ENCODE data around the gene MINK1. TPM values are rescaled to one million over a fixed set of nuclear protein-coding genes. Genes with fewer than 3 reads are reported as not detected.

The MINK1 gene
- total RNA-seq: 88.2 and 91.5 TPM in 2 replicates

GRCh38 chr17:4833178-4833940 lies at the start of gene MINK1:
Gene MINK1 (plus strand): TSS chr17:4833340. CDS start chr17:4833584, 244 bp downstream.
- intact Hi-C loops (cut with micrococcal nuclease): loop anchor here (1.0 to 2.0 kb wide), 2 partner anchors 27 to 43 kb away; partner anchors contain the start of gene PLD2

DNA sequence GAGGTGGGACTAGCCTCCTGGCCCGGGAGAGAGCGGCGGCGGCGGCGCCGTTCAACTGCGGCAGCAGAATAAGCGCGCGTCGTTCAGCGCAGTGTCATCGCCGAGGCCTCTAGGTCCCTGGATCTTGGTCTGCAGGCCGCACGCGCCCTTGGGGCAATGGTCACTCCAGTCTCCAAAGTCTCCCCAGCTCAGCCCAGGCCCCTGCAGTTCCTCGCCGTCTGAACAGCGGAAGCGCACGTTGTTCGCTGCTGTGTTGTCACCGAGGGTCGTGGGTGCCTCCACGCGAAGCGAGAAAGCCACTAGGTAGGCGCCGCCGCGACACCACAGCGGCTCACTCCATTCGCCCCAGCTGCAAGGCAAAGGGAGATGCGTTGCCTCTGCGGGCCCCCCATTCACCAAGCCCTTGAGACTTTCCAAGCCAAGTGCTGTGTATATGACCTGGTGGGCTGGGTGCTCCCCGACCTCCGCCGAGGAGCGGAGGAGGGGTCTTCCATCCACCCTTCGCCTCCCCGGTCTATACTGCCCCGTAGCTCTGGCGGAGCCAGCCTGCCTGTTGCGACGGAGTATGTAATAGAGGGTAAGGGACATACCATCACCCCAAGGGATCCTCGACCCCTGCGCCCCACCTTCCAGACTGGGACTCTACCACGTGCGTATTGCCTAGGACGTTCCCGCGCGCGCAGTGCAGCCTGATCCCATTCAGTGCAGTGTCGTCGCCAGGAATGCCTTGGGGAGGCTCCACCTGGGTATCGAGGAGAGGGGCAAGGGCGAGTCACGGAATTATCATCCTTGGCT lies 47.6 kb upstream of the MINK1 start:
- intact Hi-C loops (cut with micrococcal nuclease): loop anchor here (2.0 to 10.0 kb wide), 2 partner anchors 103 to 141 kb away; partner anchors contain the start of gene ALOX15

- intact Hi-C loops (cut with micrococcal nuclease): loop anchor here (2.0 to 10.0 kb wide), 2 partner anchors 103 to 141 kb away; partner anchors contain the start of gene ALOX15
Measured at GRCh38 chr17:4786106-4786511, 47.0 kb upstream of the MINK1 start, which contains the start of gene VMO1. Gene VMO1 (minus strand): TSS chr17:4786364. CDS start chr17:4786352, 12 bp downstream.

- intact Hi-C loops (cut with micrococcal nuclease): loop anchor here (2.0 to 10.0 kb wide), 2 partner anchors 102 to 142 kb away; partner anchors contain the start of gene ALOX15
Measured at GRCh38 chr17:4786516-4786915, 46.6 kb upstream of the MINK1 start.

DNA sequence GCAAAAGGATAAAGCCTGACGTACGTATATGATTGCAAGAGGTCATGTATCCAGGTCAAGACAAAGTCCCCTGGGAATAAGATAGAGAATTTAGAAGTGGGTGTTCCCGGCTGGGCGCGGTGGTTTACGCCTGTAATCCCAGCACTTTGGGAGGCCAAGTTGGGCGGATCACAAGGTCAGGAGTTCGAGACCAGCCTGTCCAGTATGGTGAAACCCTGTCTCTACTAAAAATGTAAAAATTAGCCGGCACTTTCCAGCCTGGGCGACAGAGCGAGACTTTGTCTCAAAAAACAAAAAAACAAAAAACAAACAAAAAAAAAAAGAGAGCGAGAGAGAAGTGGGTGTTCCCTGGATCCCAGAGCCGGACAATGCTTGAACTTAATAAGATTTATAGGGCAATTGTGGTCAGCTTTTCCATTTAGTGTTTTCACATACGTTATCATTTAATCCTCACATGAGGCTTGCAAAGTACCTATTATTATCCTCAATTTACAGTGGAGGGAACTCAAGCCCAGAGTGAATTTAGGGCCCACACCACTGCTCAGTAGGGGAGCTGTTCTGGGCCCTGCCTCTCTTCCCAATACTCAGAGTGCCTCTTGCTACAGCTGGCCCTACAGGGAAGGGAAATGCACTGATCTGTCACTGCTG lies 44.9 kb upstream of the MINK1 start:
- intact Hi-C loops (cut with micrococcal nuclease): loop anchor here (10.0 kb wide), 1 partner anchor 143 kb away; the partner anchor contains the start of gene ALOX15

- intact Hi-C loops (cut with micrococcal nuclease): loop anchor here (10.0 kb wide), 1 partner anchor 144 kb away; the partner anchor contains the start of gene ALOX15
Measured at GRCh38 chr17:4788807-4789700, 44.1 kb upstream of the MINK1 start, which contains the start of gene GLTPD2. Gene GLTPD2 (plus strand): TSS chr17:4788964. CDS start chr17:4789012, 48 bp downstream.

- intact Hi-C loops (cut with micrococcal nuclease): loop anchor here (10.0 kb wide), 1 partner anchor 145 kb away; the partner anchor contains the start of gene ALOX15
Measured at GRCh38 chr17:4789701-4789950, 43.5 kb upstream of the MINK1 start.

- intact Hi-C loops (cut with micrococcal nuclease): loop anchor here (1.0 to 10.0 kb wide), 5 partner anchors 43 to 233 kb away; partner anchors contain the start of genes ALOX15, ARRB2, MED11 and MINK1
Measured at GRCh38 chr17:4789951-4790704, 43.0 kb upstream of the MINK1 start.

DNA sequence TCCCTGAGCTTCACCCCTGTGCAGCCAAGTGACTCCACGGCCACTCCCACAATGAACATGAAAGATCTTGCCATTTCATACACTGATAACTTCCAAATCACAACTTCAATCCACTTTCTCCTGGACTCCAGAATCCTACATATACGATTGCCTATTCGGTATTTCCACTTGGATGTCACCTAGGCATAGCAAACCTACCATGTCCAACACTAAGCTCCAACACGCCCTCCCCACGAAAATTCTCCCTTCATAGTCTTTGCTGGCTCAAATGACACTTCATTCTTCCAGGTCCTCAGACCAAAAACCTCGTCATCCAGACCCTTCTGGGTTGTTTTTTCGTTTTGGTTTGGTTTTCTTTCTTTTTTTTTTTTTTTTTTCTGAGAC lies 42.4 kb upstream of the MINK1 start:
- intact Hi-C loops (cut with micrococcal nuclease): loop anchor here (1.0 to 5.0 kb wide), 4 partner anchors 43 to 233 kb away; partner anchors contain the start of genes ARRB2, MED11, MINK1 and MYBBP1A

DNA sequence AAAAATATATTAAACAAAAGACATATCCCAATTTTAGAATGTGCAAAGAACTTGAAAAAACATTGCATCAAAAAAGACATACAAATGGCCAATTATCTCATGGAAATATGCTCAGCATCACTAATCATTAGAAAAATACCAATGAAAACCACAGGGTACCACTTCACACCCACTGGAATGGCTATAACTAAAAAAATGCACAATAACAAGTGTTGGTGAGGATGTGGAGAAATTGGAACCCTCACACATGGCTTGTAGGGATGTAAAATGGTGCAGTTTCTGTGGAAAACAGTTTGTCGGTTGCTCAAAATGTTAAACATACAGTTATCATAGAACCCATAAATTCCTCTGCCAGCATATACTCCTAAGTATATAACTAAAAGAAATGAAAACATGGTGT lies 38.0 kb upstream of the MINK1 start:
- intact Hi-C loops (cut with micrococcal nuclease): loop anchor here (5.0 kb wide), 1 partner anchor 147 kb away; the partner anchor contains the start of genes RNF167 and SLC25A11

- intact Hi-C loops (cut with micrococcal nuclease): loop anchor here (1.0 to 5.0 kb wide), 2 partner anchors 11 to 146 kb away; partner anchors contain the start of genes PLD2, RNF167 and SLC25A11
Measured at GRCh38 chr17:4796552-4796920, 36.6 kb upstream of the MINK1 start.

- intact Hi-C loops (cut with micrococcal nuclease): no loop called here
Measured at GRCh38 chr17:4800462-4801196, 32.5 kb upstream of the MINK1 start.

- intact Hi-C loops (cut with micrococcal nuclease): no loop called here
Measured at GRCh38 chr17:4802228-4802627, 30.9 kb upstream of the MINK1 start, which contains the start of gene C17orf114. Gene C17orf114 (minus strand): TSS chr17:4802328.

- intact Hi-C loops (cut with micrococcal nuclease): loop anchor here (2.0 kb wide), 1 partner anchor 26 kb away; the partner anchor contains the start of gene MINK1
Measured at GRCh38 chr17:4806456-4806776, 26.7 kb upstream of the MINK1 start.

GRCh38 chr17:4806777-4807604 lies 26.1 kb upstream of the MINK1 start, which contains the start of gene PLD2:
Gene PLD2 (plus strand): TSS chr17:4807152. CDS start chr17:4807773, 621 bp downstream.
- intact Hi-C loops (cut with micrococcal nuclease): loop anchor here (1.0 to 2.0 kb wide), 3 partner anchors 11 to 97 kb away; partner anchors contain the start of genes ARRB2, MINK1 and PSMB6

DNA sequence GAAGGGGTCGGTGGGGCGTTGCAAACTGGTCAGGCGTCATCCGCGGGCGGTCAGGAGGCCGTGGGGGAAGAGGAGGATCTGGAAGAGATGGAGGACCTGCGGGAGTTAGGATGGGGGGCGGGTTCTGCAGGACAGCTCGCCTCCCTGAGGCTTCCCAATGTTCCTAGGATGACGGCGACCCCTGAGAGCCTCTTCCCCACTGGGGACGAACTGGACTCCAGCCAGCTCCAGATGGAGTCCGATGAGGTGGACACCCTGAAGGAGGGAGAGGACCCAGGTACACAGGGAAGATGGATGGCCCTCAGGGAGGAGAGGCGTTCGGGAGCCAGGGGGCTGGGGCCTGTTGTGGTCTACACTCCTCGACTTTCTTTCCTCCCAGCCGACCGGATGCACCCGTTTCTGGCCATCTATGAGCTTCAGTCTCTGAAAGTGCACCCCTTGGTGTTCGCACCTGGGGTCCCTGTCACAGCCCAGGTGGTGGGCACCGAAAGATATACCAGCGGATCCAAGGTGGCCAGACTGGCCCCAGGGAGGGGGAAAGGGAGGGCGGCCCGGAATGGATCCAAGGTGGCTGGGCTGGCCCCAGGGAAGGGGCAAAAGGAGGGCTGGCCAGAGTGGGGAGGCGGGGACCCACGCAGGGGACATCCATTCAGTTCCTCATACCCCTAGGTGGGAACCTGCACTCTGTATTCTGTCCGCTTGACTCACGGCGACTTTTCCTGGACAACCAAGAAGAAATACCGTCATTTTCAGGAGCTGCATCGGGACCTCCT lies 25.3 kb upstream of the MINK1 start:
- intact Hi-C loops (cut with micrococcal nuclease): loop anchor here (1.0 to 2.0 kb wide), 3 partner anchors 11 to 97 kb away; partner anchors contain the start of genes ARRB2, MINK1 and PSMB6

Data from T-helper 2 cell treated with Interferon-gamma antibody and Interleukin-4, amounts not matched to agents 100 ng/mL and 5 ng/mL, for 36 hours (primary cell).